BLaER1 treated with 17β-estradiol and CSF1 and Interleukin-3, amounts not matched to agents 10 nM and 100 nM (cell line): ENCODE measurements around the gene SPIN1.

Experiments used
- H3K27ac ChIP-seq, 11 experiments: shearing (Covaris generic); formaldehyde crosslinking; 2 replicates each; pipeline ENCODE4 v1.8.1; 2022
- H3K27me3 ChIP-seq, 11 experiments: shearing (Covaris generic); formaldehyde crosslinking; 2 replicates each; pipeline ENCODE4 v1.8.1; 2022
- H3K36me3 ChIP-seq, 11 experiments: shearing (Covaris generic); formaldehyde crosslinking; 2 replicates each; pipeline ENCODE4 v1.8.1; 2022
- H3K4me1 ChIP-seq, 10 experiments: shearing (Covaris generic); formaldehyde crosslinking; 2 replicates each; pipeline ENCODE4 v1.8.1; 2022
- H3K4me2 ChIP-seq, 11 experiments: shearing (Covaris generic); formaldehyde crosslinking; 2 replicates each; pipeline ENCODE4 v1.8.1; 2022
- H3K4me3 ChIP-seq, 10 experiments: shearing (Covaris generic); formaldehyde crosslinking; 2 replicates each; pipeline ENCODE4 v1.8.1; 2022
- H3K9ac ChIP-seq, 11 experiments: shearing (Covaris generic); formaldehyde crosslinking; 2 replicates each; pipeline ENCODE4 v1.8.1; 2022
- H3K9me3 ChIP-seq, 11 experiments: shearing (Covaris generic); formaldehyde crosslinking; replicated peaks in 1 of 11; 2 replicates each; pipeline ENCODE4 v1.8.1; 2022
- H4K20me1 ChIP-seq, 11 experiments: shearing (Covaris generic); formaldehyde crosslinking; 2 replicates each; pipeline ENCODE4 v1.8.1; 2022
- Cebpa-rat ChIP-seq, 11 experiments: shearing (Covaris generic); IDR thresholded peaks; 2 replicates each; pipeline ENCODE4 v1.8.1; 2022

Gene SPIN1

DNA sequence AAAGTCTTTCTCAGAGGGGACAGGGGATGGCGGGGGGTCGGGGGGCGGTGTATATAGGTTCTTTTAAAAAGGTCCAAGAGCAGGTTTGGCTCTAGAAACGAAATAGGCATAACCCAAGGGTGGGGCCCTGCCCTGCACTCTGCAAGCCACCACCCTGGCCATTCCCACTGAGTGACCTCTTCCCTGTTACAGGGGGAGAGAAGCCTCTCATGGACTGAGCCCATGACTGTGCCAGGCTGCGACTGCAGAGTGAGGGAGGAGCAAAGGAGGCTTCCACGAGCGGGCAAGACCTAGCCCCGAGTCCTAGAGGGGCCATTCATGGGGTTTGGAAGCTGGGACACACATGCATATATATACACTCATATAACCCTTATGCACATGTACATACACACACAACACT is 136.7 kb downstream of the SPIN1 start:
- TF ChIP-seq Cebpa-rat (IDR thresholded peaks at IDR 0.05): no peak
- H4K20me1 ChIP-seq: no peaks in the 10 kb centered on the region
- no peaks in the 10 kb centered on the region for H3K36me3 ChIP-seq
- H3K9me3 ChIP-seq: no peaks in the 10 kb centered on the region
- no peaks in the 10 kb centered on the region for H3K27me3 ChIP-seq
- peaks cover 0 to 12% (median 0%) of the 10 kb centered on the region in 10 experiments; a peak in 5 of 20 replicates for H3K4me1 ChIP-seq
- H3K4me2 ChIP-seq: no peak overlapping the region
- H3K9ac ChIP-seq: no peak overlapping the region
- H3K27ac ChIP-seq: no peak overlapping the region
- H3K4me3 ChIP-seq: no peak overlapping the region

GRCh38 chr9:88527618-88528017 is 139.4 kb downstream of the SPIN1 start:
- H3K27ac ChIP-seq: no peak overlapping the region
- H3K9me3 ChIP-seq: peaks cover 0 to 7% (median 0%) of the 10 kb centered on the region in 11 experiments; a peak in 1 of 22 replicates
- no peak for TF ChIP-seq Cebpa-rat (IDR thresholded peaks at IDR 0.05)
- no peak overlapping the region for H3K4me2 ChIP-seq
- H3K36me3 ChIP-seq: no peaks in the 10 kb centered on the region
- no peak overlapping the region for H3K4me3 ChIP-seq
- H4K20me1 ChIP-seq: no peaks in the 10 kb centered on the region
- peaks cover 10 to 18% (median 11%) of the 10 kb centered on the region in 11 experiments for H3K27me3 ChIP-seq
- no peaks in the 10 kb centered on the region for H3K4me1 ChIP-seq
- no peak overlapping the region for H3K9ac ChIP-seq
